GM23338 (cell line): Measurements from ENCODE around the gene ZMYM4.

ENCODE experiments used
- CREB1 ChIP-seq: fragments of 250-450 bp; sonication (Bioruptor Pico); IDR thresholded peaks from 2 replicates; pipeline ENCODE4 v1.5.0; 2020; ENCODE audit warnings: low read depth, mild to moderate bottlenecking, moderate library complexity
- EZH2 ChIP-seq: fragments of 200-600 bp; sonication (generic); IDR thresholded peaks from one replicate; pipeline ENCODE4 v1.8.0; 2017; ENCODE audit warnings: antibody characterized with exemption, mild to moderate bottlenecking, low read depth; ENCODE audit not compliant: unreplicated experiment
- EZH2phosphoT487 ChIP-seq: fragments of 200-600 bp; sonication (generic); IDR thresholded peaks from one replicate; pipeline ENCODE4 v1.8.1; 2018; ENCODE audit warnings: antibody characterized with exemption; ENCODE audit not compliant: unreplicated experiment
- JUNB ChIP-seq: IDR thresholded peaks from one replicate; pipeline ENCODE4 v1.6.1; 2016; ENCODE audit warnings: antibody characterized with exemption; ENCODE audit not compliant: unreplicated experiment
- NANOG ChIP-seq: IDR thresholded peaks from 2 replicates; pipeline ENCODE4 v1.6.1; 2016; ENCODE audit warnings: antibody characterized with exemption, borderline replicate concordance
- POLR2AphosphoS5 ChIP-seq: IDR thresholded peaks from 2 replicates; pipeline ENCODE4 v1.6.1; 2016; ENCODE audit warnings: antibody characterized with exemption, low read depth
- TF ChIP-seq, protein P1 (sequence below), 2 experiments: fragments of 200-600 bp in 1 of 2; sonication (generic) in 1 of 2; conservative IDR thresholded peaks; 2 replicates each; pipeline versions ENCODE4 v1.5.1 to v1.6.1; 2016 to 2017; ENCODE audit warnings: antibody characterized with exemption in 2 of 2, low read depth in 2 of 2, mild to moderate bottlenecking in 2 of 2, moderate library complexity in 1 of 2
- TF ChIP-seq, protein P2 (sequence below): fragments of 250-450 bp; sonication (Bioruptor Pico); IDR thresholded peaks from 2 replicates; pipeline ENCODE4 v1.5.0; 2020; ENCODE audit warnings: mild to moderate bottlenecking, moderate library complexity

- TF ChIP-seq, protein P1, sequence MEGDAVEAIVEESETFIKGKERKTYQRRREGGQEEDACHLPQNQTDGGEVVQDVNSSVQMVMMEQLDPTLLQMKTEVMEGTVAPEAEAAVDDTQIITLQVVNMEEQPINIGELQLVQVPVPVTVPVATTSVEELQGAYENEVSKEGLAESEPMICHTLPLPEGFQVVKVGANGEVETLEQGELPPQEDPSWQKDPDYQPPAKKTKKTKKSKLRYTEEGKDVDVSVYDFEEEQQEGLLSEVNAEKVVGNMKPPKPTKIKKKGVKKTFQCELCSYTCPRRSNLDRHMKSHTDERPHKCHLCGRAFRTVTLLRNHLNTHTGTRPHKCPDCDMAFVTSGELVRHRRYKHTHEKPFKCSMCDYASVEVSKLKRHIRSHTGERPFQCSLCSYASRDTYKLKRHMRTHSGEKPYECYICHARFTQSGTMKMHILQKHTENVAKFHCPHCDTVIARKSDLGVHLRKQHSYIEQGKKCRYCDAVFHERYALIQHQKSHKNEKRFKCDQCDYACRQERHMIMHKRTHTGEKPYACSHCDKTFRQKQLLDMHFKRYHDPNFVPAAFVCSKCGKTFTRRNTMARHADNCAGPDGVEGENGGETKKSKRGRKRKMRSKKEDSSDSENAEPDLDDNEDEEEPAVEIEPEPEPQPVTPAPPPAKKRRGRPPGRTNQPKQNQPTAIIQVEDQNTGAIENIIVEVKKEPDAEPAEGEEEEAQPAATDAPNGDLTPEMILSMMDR (conservative IDR thresholded peaks at IDR 0.05; ENCODE audit: low read depth in 2 of 2) = no peak
- TF ChIP-seq, protein P2, sequence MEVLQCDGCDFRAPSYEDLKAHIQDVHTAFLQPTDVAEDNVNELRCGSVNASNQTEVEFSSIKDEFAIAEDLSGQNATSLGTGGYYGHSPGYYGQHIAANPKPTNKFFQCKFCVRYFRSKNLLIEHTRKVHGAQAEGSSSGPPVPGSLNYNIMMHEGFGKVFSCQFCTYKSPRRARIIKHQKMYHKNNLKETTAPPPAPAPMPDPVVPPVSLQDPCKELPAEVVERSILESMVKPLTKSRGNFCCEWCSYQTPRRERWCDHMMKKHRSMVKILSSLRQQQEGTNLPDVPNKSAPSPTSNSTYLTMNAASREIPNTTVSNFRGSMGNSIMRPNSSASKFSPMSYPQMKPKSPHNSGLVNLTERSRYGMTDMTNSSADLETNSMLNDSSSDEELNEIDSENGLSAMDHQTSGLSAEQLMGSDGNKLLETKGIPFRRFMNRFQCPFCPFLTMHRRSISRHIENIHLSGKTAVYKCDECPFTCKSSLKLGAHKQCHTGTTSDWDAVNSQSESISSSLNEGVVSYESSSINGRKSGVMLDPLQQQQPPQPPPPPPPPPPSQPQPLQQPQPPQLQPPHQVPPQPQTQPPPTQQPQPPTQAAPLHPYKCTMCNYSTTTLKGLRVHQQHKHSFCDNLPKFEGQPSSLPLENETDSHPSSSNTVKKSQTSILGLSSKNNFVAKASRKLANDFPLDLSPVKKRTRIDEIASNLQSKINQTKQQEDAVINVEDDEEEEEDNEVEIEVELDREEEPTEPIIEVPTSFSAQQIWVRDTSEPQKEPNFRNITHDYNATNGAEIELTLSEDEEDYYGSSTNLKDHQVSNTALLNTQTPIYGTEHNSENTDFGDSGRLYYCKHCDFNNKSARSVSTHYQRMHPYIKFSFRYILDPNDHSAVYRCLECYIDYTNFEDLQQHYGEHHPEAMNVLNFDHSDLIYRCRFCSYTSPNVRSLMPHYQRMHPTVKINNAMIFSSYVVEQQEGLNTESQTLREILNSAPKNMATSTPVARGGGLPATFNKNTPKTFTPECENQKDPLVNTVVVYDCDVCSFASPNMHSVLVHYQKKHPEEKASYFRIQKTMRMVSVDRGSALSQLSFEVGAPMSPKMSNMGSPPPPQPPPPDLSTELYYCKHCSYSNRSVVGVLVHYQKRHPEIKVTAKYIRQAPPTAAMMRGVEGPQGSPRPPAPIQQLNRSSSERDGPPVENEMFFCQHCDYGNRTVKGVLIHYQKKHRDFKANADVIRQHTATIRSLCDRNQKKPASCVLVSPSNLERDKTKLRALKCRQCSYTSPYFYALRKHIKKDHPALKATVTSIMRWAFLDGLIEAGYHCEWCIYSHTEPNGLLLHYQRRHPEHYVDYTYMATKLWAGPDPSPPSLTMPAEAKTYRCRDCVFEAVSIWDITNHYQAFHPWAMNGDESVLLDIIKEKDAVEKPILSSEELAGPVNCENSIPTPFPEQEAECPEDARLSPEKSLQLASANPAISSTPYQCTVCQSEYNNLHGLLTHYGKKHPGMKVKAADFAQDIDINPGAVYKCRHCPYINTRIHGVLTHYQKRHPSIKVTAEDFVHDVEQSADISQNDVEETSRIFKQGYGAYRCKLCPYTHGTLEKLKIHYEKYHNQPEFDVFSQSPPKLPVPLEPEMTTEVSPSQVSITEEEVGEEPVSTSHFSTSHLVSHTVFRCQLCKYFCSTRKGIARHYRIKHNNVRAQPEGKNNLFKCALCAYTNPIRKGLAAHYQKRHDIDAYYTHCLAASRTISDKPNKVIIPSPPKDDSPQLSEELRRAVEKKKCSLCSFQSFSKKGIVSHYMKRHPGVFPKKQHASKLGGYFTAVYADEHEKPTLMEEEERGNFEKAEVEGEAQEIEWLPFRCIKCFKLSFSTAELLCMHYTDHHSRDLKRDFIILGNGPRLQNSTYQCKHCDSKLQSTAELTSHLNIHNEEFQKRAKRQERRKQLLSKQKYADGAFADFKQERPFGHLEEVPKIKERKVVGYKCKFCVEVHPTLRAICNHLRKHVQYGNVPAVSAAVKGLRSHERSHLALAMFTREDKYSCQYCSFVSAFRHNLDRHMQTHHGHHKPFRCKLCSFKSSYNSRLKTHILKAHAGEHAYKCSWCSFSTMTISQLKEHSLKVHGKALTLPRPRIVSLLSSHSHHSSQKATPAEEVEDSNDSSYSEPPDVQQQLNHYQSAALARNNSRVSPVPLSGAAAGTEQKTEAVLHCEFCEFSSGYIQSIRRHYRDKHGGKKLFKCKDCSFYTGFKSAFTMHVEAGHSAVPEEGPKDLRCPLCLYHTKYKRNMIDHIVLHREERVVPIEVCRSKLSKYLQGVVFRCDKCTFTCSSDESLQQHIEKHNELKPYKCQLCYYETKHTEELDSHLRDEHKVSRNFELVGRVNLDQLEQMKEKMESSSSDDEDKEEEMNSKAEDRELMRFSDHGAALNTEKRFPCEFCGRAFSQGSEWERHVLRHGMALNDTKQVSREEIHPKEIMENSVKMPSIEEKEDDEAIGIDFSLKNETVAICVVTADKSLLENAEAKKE = no peak
- TF ChIP-seq NANOG (no peak), CREB1 (no peak), EZH2 (no peak), POLR2AphosphoS5 (no peak), JUNB (no peak), EZH2phosphoT487 (no peak)
Observed at GRCh38 chr1:35359995-35360394, 91.5 kb downstream of the ZMYM4 start.
